Measurements from ENCODE around the gene AP4E1.

Gene AP4E1

DNA sequence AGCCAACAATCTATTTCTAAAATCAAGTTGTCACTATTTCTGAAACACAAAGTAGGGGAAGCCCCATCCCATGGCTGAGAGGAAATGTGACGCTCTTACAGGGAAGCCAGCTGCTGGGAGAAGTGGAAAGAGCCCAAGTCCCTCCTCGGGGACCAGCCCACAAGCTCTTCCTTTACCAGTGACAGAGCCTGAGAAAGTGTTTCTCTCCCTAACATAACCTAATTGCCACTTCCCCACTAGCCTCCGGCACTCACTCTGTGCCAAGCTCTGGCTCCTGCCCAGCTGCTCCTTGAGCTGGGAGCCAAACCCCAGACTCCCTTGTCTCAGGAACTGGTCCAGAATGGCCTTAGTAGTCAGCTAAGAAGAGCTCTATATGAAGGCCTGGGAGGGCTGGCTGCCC is 143.3 kb downstream of the AP4E1 start:
- Histone ChIP-seq H3K27me3 (peaks cover 46% of the 10 kb centered on the region), H3K4me1 (ENCODE audit: control insufficient read depth in 1 of 2, insufficient read depth in 1 of 2, low read depth in 1 of 2, low read length in 1 of 2) (no peaks in the 10 kb centered on the region), H3K36me3 (no peaks in the 10 kb centered on the region), H3K9me3 (no peaks in the 10 kb centered on the region), H3K4me3 (ENCODE audit: low read depth in 1 of 2, low read length in 1 of 2) (no peak overlapping the region), H3K27ac (no peak overlapping the region)
- no peak for TF ChIP-seq CTCF (IDR thresholded peaks at IDR 0.05)

DNA sequence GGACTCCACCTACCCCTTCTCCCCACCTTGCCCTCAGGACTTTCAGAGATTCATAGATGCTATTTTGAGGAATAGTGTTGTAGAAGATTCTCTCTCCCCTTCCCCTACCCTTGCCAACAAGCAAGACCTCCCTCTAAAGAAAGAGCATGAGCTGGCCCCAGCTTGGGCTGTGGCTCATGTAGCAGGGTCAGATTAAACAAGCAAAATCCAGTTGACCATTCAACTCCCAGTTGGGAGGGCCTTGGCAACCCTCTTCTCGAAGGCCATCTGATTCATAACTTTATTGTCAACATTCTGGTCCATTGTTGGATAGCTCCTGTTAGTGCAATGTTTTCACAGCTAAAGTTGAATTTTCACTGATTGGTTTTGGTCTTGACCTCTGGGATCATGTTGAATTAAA is 145.1 kb downstream of the AP4E1 start:
- Histone ChIP-seq H3K27me3 (peaks cover 63% of the 10 kb centered on the region), H3K9me3 (no peaks in the 10 kb centered on the region), H3K4me1 (ENCODE audit: control insufficient read depth in 1 of 2, insufficient read depth in 1 of 2, low read depth in 1 of 2, low read length in 1 of 2) (no peaks in the 10 kb centered on the region), H3K4me3 (ENCODE audit: low read depth in 1 of 2, low read length in 1 of 2) (no peak overlapping the region), H3K27ac (no peak overlapping the region), H3K36me3 (no peaks in the 10 kb centered on the region)
- no peak for TF ChIP-seq CTCF (IDR thresholded peaks at IDR 0.05)

GRCh38 chr15:51054535-51054934 is 146.1 kb downstream of the AP4E1 start:
- H3K9me3 ChIP-seq = no peaks in the 10 kb centered on the region
- no peak overlapping the region for H3K4me3 ChIP-seq (ENCODE audit: low read depth in 1 of 2, low read length in 1 of 2)
- H3K27me3 ChIP-seq = peaks cover 71% of the 10 kb centered on the region
- no peaks in the 10 kb centered on the region for H3K4me1 ChIP-seq (ENCODE audit: control insufficient read depth in 1 of 2, insufficient read depth in 1 of 2, low read depth in 1 of 2, low read length in 1 of 2)
- no peak overlapping the region for H3K27ac ChIP-seq
- no peaks in the 10 kb centered on the region for H3K36me3 ChIP-seq
- TF ChIP-seq CTCF (IDR thresholded peaks at IDR 0.05) = no peak
